ENCODE results near the gene DEDD. TPM values are rescaled to one million over a fixed set of nuclear protein-coding genes. Genes with fewer than 3 reads are reported as not detected.
A peak's percentile ranks its signal among the peaks of the same experiment; 100 is the strongest.

The DEDD gene
- total and polyA plus RNA-seq, 2 experiments from 2014 or later, result 22.8 to 35.3 TPM

DNA sequence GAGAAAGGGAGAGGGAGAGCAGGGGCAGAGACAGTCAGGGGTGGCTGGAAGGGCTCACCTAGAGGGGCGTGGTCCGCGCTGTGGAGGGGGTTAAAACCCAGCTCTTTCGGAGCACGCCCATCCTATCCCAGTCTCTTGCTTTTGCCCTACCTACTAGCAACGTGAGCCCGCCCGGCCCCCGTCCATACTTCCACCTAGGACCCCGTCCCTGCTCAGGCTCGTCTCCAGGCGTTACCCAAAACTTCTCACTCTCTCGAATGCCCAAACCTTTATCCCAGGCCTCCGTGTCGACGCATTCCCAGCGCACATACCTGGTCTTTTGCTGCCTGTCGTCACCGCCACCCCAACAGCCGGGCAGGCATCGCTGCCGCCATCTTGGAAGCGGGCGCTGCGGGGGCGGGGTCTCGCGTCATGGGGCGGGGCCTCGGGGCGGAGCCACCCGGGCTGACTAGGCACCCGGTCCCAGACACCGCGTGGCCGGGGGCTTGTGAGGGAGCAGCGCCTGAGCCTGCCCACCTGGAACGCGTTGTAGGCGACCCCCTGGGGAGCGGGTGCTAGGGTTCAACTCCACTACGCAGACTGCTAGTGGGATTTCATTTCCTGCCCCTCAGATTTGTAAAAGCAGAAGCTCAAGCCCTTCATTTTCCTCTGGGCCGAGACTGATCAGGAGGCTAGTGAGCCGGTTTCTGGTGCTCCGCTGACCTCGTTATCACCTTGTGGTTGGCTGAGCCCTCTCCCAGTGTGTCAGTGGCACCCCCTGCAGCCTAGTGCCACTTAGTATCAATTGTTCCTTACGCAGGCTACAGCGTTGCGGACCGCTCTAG, 44.9 kb upstream of the DEDD start, which contains the start of gene B4GALT3:
B4GALT3 (minus strand) TSS at position 396 of the 824 bp plus-strand sequence. CDS start 1,447 bp downstream, outside the sequence.
- Mint-ChIP-seq H3K4me1 (peaks cover 15% of the 10 kb centered on the region), H3K27ac (peak within 1 kb of the TSS; percentile 99), H3K27me3 (ENCODE audit: insufficient read depth, low read depth, poor library complexity) (peaks cover 4% of the 10 kb centered on the region), H3K4me3 (peak within 1 kb of the TSS; percentile 98), H3K36me3 (ENCODE audit: low read depth) (peaks cover 32% of the 10 kb centered on the region), H3K9me3 (no peaks in the 10 kb centered on the region)
- peak; percentile 92 for ATAC-seq
- H3K4me1 ChIP-seq (ENCODE audit: insufficient read depth), result peaks cover 15% of the 10 kb centered on the region; the same call in 1 of the 2 replicates
- DNase-seq (ENCODE audit: low spot score), result peak; percentile 92
- peak within 1 kb of the TSS; percentile 92 for H3K27ac ChIP-seq (ENCODE audit: low read depth)
- H3K27me3 ChIP-seq (ENCODE audit: insufficient read depth), result no peaks in the 10 kb centered on the region
- no peaks in the 10 kb centered on the region for H3F3A ChIP-seq (replicated peaks; ENCODE audit: low read depth)
- peaks cover 6% of the 10 kb centered on the region; the same call in 1 of the 2 replicates for H4K20me1 ChIP-seq (replicated peaks; ENCODE audit: insufficient read depth)
- no peaks in the 10 kb centered on the region for H3K9me2 ChIP-seq (ENCODE audit: insufficient read depth)
- H3K36me3 ChIP-seq (ENCODE audit: insufficient read depth), result peaks cover 12% of the 10 kb centered on the region
- TF ChIP-seq, protein P1, sequence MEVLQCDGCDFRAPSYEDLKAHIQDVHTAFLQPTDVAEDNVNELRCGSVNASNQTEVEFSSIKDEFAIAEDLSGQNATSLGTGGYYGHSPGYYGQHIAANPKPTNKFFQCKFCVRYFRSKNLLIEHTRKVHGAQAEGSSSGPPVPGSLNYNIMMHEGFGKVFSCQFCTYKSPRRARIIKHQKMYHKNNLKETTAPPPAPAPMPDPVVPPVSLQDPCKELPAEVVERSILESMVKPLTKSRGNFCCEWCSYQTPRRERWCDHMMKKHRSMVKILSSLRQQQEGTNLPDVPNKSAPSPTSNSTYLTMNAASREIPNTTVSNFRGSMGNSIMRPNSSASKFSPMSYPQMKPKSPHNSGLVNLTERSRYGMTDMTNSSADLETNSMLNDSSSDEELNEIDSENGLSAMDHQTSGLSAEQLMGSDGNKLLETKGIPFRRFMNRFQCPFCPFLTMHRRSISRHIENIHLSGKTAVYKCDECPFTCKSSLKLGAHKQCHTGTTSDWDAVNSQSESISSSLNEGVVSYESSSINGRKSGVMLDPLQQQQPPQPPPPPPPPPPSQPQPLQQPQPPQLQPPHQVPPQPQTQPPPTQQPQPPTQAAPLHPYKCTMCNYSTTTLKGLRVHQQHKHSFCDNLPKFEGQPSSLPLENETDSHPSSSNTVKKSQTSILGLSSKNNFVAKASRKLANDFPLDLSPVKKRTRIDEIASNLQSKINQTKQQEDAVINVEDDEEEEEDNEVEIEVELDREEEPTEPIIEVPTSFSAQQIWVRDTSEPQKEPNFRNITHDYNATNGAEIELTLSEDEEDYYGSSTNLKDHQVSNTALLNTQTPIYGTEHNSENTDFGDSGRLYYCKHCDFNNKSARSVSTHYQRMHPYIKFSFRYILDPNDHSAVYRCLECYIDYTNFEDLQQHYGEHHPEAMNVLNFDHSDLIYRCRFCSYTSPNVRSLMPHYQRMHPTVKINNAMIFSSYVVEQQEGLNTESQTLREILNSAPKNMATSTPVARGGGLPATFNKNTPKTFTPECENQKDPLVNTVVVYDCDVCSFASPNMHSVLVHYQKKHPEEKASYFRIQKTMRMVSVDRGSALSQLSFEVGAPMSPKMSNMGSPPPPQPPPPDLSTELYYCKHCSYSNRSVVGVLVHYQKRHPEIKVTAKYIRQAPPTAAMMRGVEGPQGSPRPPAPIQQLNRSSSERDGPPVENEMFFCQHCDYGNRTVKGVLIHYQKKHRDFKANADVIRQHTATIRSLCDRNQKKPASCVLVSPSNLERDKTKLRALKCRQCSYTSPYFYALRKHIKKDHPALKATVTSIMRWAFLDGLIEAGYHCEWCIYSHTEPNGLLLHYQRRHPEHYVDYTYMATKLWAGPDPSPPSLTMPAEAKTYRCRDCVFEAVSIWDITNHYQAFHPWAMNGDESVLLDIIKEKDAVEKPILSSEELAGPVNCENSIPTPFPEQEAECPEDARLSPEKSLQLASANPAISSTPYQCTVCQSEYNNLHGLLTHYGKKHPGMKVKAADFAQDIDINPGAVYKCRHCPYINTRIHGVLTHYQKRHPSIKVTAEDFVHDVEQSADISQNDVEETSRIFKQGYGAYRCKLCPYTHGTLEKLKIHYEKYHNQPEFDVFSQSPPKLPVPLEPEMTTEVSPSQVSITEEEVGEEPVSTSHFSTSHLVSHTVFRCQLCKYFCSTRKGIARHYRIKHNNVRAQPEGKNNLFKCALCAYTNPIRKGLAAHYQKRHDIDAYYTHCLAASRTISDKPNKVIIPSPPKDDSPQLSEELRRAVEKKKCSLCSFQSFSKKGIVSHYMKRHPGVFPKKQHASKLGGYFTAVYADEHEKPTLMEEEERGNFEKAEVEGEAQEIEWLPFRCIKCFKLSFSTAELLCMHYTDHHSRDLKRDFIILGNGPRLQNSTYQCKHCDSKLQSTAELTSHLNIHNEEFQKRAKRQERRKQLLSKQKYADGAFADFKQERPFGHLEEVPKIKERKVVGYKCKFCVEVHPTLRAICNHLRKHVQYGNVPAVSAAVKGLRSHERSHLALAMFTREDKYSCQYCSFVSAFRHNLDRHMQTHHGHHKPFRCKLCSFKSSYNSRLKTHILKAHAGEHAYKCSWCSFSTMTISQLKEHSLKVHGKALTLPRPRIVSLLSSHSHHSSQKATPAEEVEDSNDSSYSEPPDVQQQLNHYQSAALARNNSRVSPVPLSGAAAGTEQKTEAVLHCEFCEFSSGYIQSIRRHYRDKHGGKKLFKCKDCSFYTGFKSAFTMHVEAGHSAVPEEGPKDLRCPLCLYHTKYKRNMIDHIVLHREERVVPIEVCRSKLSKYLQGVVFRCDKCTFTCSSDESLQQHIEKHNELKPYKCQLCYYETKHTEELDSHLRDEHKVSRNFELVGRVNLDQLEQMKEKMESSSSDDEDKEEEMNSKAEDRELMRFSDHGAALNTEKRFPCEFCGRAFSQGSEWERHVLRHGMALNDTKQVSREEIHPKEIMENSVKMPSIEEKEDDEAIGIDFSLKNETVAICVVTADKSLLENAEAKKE (CRISPR knock-in tag; IDR thresholded peaks at IDR 0.05), result no peak
- TF ChIP-seq JUNB (IDR thresholded peaks at IDR 0.05; ENCODE audit: unreplicated experiment), result no peak
- TF ChIP-seq STAT1 (IDR thresholded peaks at IDR 0.05; ENCODE audit: unreplicated experiment), result no peak
- TF ChIP-seq ZNF331 (CRISPR knock-in tag; IDR thresholded peaks at IDR 0.05; ENCODE audit: low read depth), result no peak
- TF ChIP-seq, protein P2, sequence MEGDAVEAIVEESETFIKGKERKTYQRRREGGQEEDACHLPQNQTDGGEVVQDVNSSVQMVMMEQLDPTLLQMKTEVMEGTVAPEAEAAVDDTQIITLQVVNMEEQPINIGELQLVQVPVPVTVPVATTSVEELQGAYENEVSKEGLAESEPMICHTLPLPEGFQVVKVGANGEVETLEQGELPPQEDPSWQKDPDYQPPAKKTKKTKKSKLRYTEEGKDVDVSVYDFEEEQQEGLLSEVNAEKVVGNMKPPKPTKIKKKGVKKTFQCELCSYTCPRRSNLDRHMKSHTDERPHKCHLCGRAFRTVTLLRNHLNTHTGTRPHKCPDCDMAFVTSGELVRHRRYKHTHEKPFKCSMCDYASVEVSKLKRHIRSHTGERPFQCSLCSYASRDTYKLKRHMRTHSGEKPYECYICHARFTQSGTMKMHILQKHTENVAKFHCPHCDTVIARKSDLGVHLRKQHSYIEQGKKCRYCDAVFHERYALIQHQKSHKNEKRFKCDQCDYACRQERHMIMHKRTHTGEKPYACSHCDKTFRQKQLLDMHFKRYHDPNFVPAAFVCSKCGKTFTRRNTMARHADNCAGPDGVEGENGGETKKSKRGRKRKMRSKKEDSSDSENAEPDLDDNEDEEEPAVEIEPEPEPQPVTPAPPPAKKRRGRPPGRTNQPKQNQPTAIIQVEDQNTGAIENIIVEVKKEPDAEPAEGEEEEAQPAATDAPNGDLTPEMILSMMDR (conservative IDR thresholded peaks at IDR 0.05; ENCODE audit: low read depth in 2 of 2), result peak; percentile 32 to 65; a peak in 3 of 4 replicates
- TF ChIP-seq NANOG (IDR thresholded peaks at IDR 0.05; ENCODE audit: borderline replicate concordance), result no peak
- no peak for TF ChIP-seq EZH2 (IDR thresholded peaks at IDR 0.05; ENCODE audit: low read depth, unreplicated experiment)
- TF ChIP-seq, protein P3, sequence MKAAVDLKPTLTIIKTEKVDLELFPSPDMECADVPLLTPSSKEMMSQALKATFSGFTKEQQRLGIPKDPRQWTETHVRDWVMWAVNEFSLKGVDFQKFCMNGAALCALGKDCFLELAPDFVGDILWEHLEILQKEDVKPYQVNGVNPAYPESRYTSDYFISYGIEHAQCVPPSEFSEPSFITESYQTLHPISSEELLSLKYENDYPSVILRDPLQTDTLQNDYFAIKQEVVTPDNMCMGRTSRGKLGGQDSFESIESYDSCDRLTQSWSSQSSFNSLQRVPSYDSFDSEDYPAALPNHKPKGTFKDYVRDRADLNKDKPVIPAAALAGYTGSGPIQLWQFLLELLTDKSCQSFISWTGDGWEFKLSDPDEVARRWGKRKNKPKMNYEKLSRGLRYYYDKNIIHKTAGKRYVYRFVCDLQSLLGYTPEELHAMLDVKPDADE (IDR thresholded peaks at IDR 0.05), result peak; percentile 72
- TF ChIP-seq, protein P4, sequence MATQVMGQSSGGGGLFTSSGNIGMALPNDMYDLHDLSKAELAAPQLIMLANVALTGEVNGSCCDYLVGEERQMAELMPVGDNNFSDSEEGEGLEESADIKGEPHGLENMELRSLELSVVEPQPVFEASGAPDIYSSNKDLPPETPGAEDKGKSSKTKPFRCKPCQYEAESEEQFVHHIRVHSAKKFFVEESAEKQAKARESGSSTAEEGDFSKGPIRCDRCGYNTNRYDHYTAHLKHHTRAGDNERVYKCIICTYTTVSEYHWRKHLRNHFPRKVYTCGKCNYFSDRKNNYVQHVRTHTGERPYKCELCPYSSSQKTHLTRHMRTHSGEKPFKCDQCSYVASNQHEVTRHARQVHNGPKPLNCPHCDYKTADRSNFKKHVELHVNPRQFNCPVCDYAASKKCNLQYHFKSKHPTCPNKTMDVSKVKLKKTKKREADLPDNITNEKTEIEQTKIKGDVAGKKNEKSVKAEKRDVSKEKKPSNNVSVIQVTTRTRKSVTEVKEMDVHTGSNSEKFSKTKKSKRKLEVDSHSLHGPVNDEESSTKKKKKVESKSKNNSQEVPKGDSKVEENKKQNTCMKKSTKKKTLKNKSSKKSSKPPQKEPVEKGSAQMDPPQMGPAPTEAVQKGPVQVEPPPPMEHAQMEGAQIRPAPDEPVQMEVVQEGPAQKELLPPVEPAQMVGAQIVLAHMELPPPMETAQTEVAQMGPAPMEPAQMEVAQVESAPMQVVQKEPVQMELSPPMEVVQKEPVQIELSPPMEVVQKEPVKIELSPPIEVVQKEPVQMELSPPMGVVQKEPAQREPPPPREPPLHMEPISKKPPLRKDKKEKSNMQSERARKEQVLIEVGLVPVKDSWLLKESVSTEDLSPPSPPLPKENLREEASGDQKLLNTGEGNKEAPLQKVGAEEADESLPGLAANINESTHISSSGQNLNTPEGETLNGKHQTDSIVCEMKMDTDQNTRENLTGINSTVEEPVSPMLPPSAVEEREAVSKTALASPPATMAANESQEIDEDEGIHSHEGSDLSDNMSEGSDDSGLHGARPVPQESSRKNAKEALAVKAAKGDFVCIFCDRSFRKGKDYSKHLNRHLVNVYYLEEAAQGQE (IDR thresholded peaks at IDR 0.05; ENCODE audit: unreplicated experiment), result no peak
- TF ChIP-seq ZNF114 (CRISPR knock-in tag; IDR thresholded peaks at IDR 0.05), result no peak
- TF ChIP-seq EZH2phosphoT487 (IDR thresholded peaks at IDR 0.05; ENCODE audit: unreplicated experiment), result no peak
- TF ChIP-seq POLR2AphosphoS5 (IDR thresholded peaks at IDR 0.05; ENCODE audit: low read depth), result peak; percentile 97
- peak; percentile 88 for TF ChIP-seq CREB1 (CRISPR knock-in tag; IDR thresholded peaks at IDR 0.05; ENCODE audit: low read depth)
- peaks cover 8% of the 10 kb centered on the region for H3K79me2 ChIP-seq (replicated peaks; ENCODE audit: insufficient read depth)
- peak within 1 kb of the TSS; percentile 98 for H2AFZ ChIP-seq
- H3K4me3 ChIP-seq, result peak within 1 kb of the TSS; percentile 99
- peak within 1 kb of the TSS; percentile 100 for H3K4me2 ChIP-seq
